ENCODE measurements around the gene FTL. TPM values are rescaled to one million over a fixed set of nuclear protein-coding genes. Genes with fewer than 3 reads are reported as not detected.

FTL gene
- total RNA-seq, 1 donor from 2014 or later = 4,380 TPM

GRCh38 chr19:48945817-48946216 is 19.3 kb upstream of the FTL start:
- DNase-seq (ENCODE audit: extremely low spot score in 2 of 2) = no peak
- no peaks in the 10 kb centered on the region for H3K9me3 ChIP-seq
- no peaks in the 10 kb centered on the region for H3K4me1 ChIP-seq
- H3K27me3 ChIP-seq = no peaks in the 10 kb centered on the region
- H3K36me3 ChIP-seq = no peaks in the 10 kb centered on the region
- TF ChIP-seq POLR2AphosphoS5 (IDR thresholded peaks at IDR 0.05; ENCODE audit: insufficient read depth in 1 of 2, low read depth in 1 of 2) = no peak
- no peak for TF ChIP-seq CTCF (IDR thresholded peaks at IDR 0.05)
- no peak for TF ChIP-seq POLR2A (IDR thresholded peaks at IDR 0.05)
- intact Hi-C loops (cut with DNase I) = no loop called here
- no peak overlapping the region for H3K27ac ChIP-seq
- no peak overlapping the region for H3K4me3 ChIP-seq

- intact Hi-C loops (cut with DNase I) = no loop called here
- Histone ChIP-seq H3K27me3 (no peaks in the 10 kb centered on the region), H3K36me3 (no peaks in the 10 kb centered on the region), H3K4me3 (no peak overlapping the region), H3K9me3 (no peaks in the 10 kb centered on the region), H3K4me1 (no peaks in the 10 kb centered on the region), H3K27ac (no peak overlapping the region)
- no peak for DNase-seq (ENCODE audit: extremely low spot score in 2 of 2)
- TF ChIP-seq CTCF (IDR thresholded peaks at IDR 0.05) = no peak
- no peak for TF ChIP-seq POLR2A (IDR thresholded peaks at IDR 0.05)
- TF ChIP-seq POLR2AphosphoS5 (IDR thresholded peaks at IDR 0.05; ENCODE audit: insufficient read depth in 1 of 2, low read depth in 1 of 2) = no peak
These were observed 18.4 kb upstream of the FTL start for GRCh38 chr19:48946463-48947257.

- intact Hi-C loops (cut with DNase I) = no loop called here
- TF ChIP-seq POLR2AphosphoS5 (IDR thresholded peaks at IDR 0.05; ENCODE audit: insufficient read depth in 1 of 2, low read depth in 1 of 2) (no peak), POLR2A (IDR thresholded peaks at IDR 0.05) (no peak), CTCF (IDR thresholded peaks at IDR 0.05) (no peak)
These were observed 17.9 kb upstream of the FTL start for GRCh38 chr19:48947258-48947542.

GRCh38 chr19:48950159-48950558 is 14.9 kb upstream of the FTL start:
- Histone ChIP-seq H3K27me3 (no peaks in the 10 kb centered on the region), H3K27ac (no peak overlapping the region), H3K36me3 (no peaks in the 10 kb centered on the region), H3K4me1 (peaks cover 6% of the 10 kb centered on the region), H3K9me3 (no peaks in the 10 kb centered on the region), H3K4me3 (no peak overlapping the region)
- intact Hi-C loops (cut with DNase I) = loop anchor here (5.0 kb wide), 1 partner anchor 43 kb away; no protein-coding TSS in a partner anchor
- no peak for DNase-seq (ENCODE audit: extremely low spot score in 2 of 2)
- TF ChIP-seq POLR2AphosphoS5 (IDR thresholded peaks at IDR 0.05; ENCODE audit: insufficient read depth in 1 of 2, low read depth in 1 of 2) (no peak), POLR2A (IDR thresholded peaks at IDR 0.05) (no peak), CTCF (IDR thresholded peaks at IDR 0.05) (no peak)

More at GRCh38 chr19:48947258-48947542, 17.9 kb upstream of the FTL start:
- Histone ChIP-seq H3K27me3 (no peaks in the 10 kb centered on the region), H3K4me1 (no peaks in the 10 kb centered on the region), H3K27ac (no peak overlapping the region), H3K36me3 (no peaks in the 10 kb centered on the region), H3K9me3 (no peaks in the 10 kb centered on the region), H3K4me3 (no peak overlapping the region)
- DNase-seq (ENCODE audit: extremely low spot score in 2 of 2) = no peak

GRCh38 chr19:48950830-48951519 is 14.1 kb upstream of the FTL start:
- H3K27ac ChIP-seq = no peak overlapping the region
- no peak overlapping the region for H3K4me3 ChIP-seq
- H3K27me3 ChIP-seq = no peaks in the 10 kb centered on the region
- no peak for TF ChIP-seq CTCF (IDR thresholded peaks at IDR 0.05)
- TF ChIP-seq POLR2A (IDR thresholded peaks at IDR 0.05) = no peak
- TF ChIP-seq POLR2AphosphoS5 (IDR thresholded peaks at IDR 0.05; ENCODE audit: insufficient read depth in 1 of 2, low read depth in 1 of 2) = no peak
- peaks cover 14% of the 10 kb centered on the region for H3K4me1 ChIP-seq
- H3K9me3 ChIP-seq = no peaks in the 10 kb centered on the region
- intact Hi-C loops (cut with DNase I) = loop anchor here (5.0 kb wide), 1 partner anchor 44 kb away; no protein-coding TSS in a partner anchor
- no peak for DNase-seq (ENCODE audit: extremely low spot score in 2 of 2)
- no peaks in the 10 kb centered on the region for H3K36me3 ChIP-seq

All from vagina (tissue), 2 donors.